ENCODE data around the gene DSCAML1. TPM values are rescaled to one million over a fixed set of nuclear protein-coding genes. Genes with fewer than 3 reads are reported as not detected.
A peak's percentile ranks its signal among the peaks of the same experiment; 100 is the strongest.

DSCAML1 gene
- total RNA-seq, 1 experiment from 2014 or later = 0.15 TPM

DNA sequence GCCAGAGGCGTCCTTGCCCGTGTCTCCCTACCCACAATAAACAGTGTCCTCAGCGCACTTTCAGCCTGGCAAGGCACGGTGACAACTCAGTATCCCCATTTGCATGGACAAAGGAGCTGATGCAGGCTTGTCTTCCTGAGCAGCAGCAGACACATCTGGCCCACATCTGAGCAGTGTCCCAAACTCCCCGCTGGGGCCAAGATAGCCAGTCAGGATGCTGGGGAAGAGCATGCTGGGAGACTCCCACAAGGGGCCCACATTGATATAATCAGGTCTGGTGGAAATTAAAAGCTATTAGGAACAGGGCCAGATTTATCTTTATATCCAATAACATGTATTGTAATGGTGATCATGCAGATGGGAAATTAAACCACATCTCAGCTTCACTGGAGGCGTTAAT is 24.7 kb downstream of the DSCAML1 start:
- H3T11ph ChIP-seq (ENCODE audit: low read length) = no peak overlapping the region
- no peak for DNase-seq
- no peak overlapping the region for H2AFZ ChIP-seq (ENCODE audit: low read length)
- H4K20me1 ChIP-seq (ENCODE audit: control insufficient read depth, insufficient read depth, insufficient read length) = no peaks in the 10 kb centered on the region
- no peaks in the 10 kb centered on the region for H3K79me2 ChIP-seq (ENCODE audit: insufficient read depth, low read length)
- H3K4me1 ChIP-seq (ENCODE audit: insufficient read depth, low read length) = no peaks in the 10 kb centered on the region
- no peak overlapping the region for H3K18ac ChIP-seq (ENCODE audit: insufficient read length, low read depth, low read length)
- H3K27me3 ChIP-seq (ENCODE audit: insufficient read depth, low read length) = no peaks in the 10 kb centered on the region
- H2BK15ac ChIP-seq (ENCODE audit: low read depth, low read length) = no peak overlapping the region
- Mint-ChIP-seq H3K27me3 (ENCODE audit: low read depth) (peaks cover 34% of the 10 kb centered on the region), H3K4me1 (no peaks in the 10 kb centered on the region), H3K36me3 (ENCODE audit: insufficient read depth in 1 of 3, low read depth in 3 of 3) (no peaks in the 10 kb centered on the region), H3K9me3 (no peaks in the 10 kb centered on the region; a peak in 1 of 5 replicates), H3K4me3 (no peak overlapping the region), H3K27ac (0 out of 7 replicates have a peak overlapping the region, but pooled peaks of 1 of the 3 experiments have one; percentile 38)
- no peak overlapping the region for H2BK5ac ChIP-seq (ENCODE audit: insufficient read length, low read length)
- H4K5ac ChIP-seq (ENCODE audit: insufficient read length, low read depth, low read length) = no peak overlapping the region
- TF ChIP-seq, protein P1, sequence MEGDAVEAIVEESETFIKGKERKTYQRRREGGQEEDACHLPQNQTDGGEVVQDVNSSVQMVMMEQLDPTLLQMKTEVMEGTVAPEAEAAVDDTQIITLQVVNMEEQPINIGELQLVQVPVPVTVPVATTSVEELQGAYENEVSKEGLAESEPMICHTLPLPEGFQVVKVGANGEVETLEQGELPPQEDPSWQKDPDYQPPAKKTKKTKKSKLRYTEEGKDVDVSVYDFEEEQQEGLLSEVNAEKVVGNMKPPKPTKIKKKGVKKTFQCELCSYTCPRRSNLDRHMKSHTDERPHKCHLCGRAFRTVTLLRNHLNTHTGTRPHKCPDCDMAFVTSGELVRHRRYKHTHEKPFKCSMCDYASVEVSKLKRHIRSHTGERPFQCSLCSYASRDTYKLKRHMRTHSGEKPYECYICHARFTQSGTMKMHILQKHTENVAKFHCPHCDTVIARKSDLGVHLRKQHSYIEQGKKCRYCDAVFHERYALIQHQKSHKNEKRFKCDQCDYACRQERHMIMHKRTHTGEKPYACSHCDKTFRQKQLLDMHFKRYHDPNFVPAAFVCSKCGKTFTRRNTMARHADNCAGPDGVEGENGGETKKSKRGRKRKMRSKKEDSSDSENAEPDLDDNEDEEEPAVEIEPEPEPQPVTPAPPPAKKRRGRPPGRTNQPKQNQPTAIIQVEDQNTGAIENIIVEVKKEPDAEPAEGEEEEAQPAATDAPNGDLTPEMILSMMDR (conservative IDR thresholded peaks at IDR 0.05) = no peak
- WGBS (ENCODE audit: extremely low coverage, insufficient read length, low lambda C conversion rate) = no CpG with 5 or more reads among the region's 6 CpGs
- no peak overlapping the region for H2AK5ac ChIP-seq (ENCODE audit: insufficient read length, low read length)
- H3K56ac ChIP-seq (ENCODE audit: insufficient read length, low read depth, low read length) = no peak overlapping the region
- H3K14ac ChIP-seq (ENCODE audit: insufficient read depth, low read length) = no peak overlapping the region
- no peak overlapping the region for H3K9ac ChIP-seq (ENCODE audit: extremely low read depth, insufficient read length, low read length)
- H3K23me2 ChIP-seq (ENCODE audit: insufficient read length, low read depth, low read length, poor library complexity, severe bottlenecking) = no peaks in the 10 kb centered on the region
- no peak overlapping the region for H3K4me2 ChIP-seq (ENCODE audit: insufficient read depth, insufficient read length, low read length)
- H4K8ac ChIP-seq (replicated peaks; ENCODE audit: insufficient read length, low read depth, low read length) = no peak overlapping the region
- H2BK120ac ChIP-seq (ENCODE audit: low read depth, low read length, poor library complexity, severe bottlenecking) = no peak overlapping the region
- H2BK20ac ChIP-seq (ENCODE audit: low read depth, low read length, poor library complexity, severe bottlenecking) = no peak overlapping the region
- H3K9me3 ChIP-seq (ENCODE audit: control insufficient read depth, low read depth, low read length) = no peaks in the 10 kb centered on the region
- H3K4ac ChIP-seq (ENCODE audit: low read depth, low read length) = no peak overlapping the region
- no peaks in the 10 kb centered on the region for H3K79me1 ChIP-seq (ENCODE audit: insufficient read depth, low read depth, low read length, poor library complexity, severe bottlenecking)
- H2BK12ac ChIP-seq (ENCODE audit: insufficient read length, low read depth, low read length) = no peak overlapping the region
- H3K23ac ChIP-seq (ENCODE audit: insufficient read length, low read depth, low read length) = no peak overlapping the region
- no peak overlapping the region for H3K27ac ChIP-seq (ENCODE audit: insufficient read length, low read depth, low read length)
- H4K91ac ChIP-seq (ENCODE audit: insufficient read length, low read depth, low read length) = no peak overlapping the region

Data from H9 (cell line).